ENCODE data around the gene PAX6. TPM values are rescaled to one million over a fixed set of nuclear protein-coding genes. Genes with fewer than 3 reads are reported as not detected.

PAX6 gene
- total RNA-seq = under 1 TPM in 1 of 2 donors, not detected in 1; 0.39 TPM

DNA sequence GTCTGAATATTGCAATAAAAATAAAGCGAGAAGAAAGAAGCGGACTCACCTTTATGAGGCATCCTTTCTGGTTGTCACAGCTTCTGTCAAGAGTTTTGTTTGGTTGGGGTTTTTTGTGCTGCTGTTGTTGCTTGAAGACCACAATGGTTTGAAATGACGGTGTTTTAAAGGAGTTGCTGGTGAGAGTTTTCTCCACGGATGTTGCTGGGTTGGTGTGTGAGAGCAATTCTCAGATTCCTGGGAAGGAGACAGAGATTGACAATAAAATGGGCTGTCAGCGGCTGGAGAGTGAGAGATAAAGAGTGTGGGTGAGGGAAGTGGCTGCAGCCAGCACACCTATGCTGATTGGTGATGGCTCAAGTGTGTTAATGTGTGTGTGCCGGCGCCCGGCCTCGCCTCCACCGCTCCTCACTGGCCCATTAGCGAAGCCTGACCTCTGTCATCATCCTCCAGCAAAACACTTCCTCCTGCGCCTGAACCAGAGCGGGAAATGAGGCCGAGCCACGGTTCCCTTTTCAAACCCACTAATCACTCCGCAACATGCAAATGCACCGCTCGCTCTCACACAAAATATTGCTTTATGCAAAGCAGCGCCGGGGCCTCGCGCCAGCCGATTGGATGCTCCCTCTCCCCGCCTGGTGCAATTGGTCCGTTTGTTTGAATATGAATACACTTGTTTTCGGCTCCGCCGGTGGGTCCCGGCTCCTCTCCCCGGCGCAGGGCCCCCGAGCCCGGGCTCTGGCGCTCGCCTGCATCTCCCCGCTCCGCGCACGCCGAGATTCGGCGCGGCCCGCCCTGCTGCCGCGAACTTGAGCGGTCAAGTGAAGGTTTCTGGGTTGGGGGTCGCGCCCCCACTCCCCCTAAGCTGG, at the start of gene PAX6:
PAX6 (minus strand) TSS at position 544 of the 869 bp plus-strand sequence. CDS start 4,911 bp downstream, outside the sequence.
- Mint-ChIP-seq H3K9me3 (no peaks in the 10 kb centered on the region), H3K27ac (no peak within 1 kb of the TSS), H3K36me3 (peaks cover 0 to 52% of the 10 kb centered on the region in 2 donors)
- DNase-seq (ENCODE audit: low spot score in 2 of 2) (no peak), ATAC-seq (peak; percentile 71 to 74)

DNA sequence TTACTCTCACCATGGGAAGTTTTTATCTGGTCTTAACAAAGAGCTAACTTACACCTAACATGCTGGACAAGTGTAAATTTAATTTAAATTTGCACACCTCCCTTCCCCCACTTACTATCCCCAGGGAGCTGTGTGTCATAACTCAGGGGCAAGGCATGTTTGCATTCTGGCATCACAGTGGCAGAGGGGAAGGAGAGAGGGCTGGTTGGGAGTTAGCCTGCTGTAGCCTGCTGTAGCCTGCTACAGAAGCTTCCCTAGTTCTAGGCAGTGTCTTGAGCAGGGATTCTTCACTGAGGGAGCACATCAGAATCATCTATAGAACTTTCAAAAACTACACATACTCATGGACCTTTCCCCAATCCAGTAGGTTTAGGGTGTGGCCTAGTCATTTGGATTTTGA, 49.3 kb upstream of the PAX6 start:
- H3K36me3 Mint-ChIP-seq = no peaks in the 10 kb centered on the region
- no peak overlapping the region for H3K27ac Mint-ChIP-seq
- ATAC-seq (no peak), DNase-seq (ENCODE audit: low spot score in 2 of 2) (no peak)
- peaks cover 0 to 4% of the 10 kb centered on the region in 2 donors for H3K9me3 Mint-ChIP-seq

DNA sequence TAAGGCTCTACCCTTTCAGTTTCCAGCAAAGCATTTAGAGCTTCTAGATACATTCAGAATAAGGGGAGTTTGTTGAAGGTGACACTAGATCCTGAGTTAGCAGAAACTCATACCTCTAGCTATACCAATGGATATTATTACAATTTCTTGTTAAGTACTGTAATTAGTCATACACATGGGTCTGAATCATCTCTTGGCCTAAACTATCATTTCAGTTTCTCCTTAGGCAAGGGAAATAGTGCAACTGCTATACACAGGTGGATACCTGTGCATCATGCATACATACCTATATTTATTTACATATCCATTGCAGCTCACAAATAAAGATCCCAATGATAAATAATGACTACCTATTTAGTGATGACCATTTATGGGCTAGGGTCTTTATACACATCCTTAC, 45.1 kb upstream of the PAX6 start:
- ATAC-seq (no peak), DNase-seq (ENCODE audit: low spot score in 2 of 2) (no peak)
- Mint-ChIP-seq H3K27ac (no peak overlapping the region), H3K36me3 (no peaks in the 10 kb centered on the region), H3K9me3 (no peaks in the 10 kb centered on the region)

DNA sequence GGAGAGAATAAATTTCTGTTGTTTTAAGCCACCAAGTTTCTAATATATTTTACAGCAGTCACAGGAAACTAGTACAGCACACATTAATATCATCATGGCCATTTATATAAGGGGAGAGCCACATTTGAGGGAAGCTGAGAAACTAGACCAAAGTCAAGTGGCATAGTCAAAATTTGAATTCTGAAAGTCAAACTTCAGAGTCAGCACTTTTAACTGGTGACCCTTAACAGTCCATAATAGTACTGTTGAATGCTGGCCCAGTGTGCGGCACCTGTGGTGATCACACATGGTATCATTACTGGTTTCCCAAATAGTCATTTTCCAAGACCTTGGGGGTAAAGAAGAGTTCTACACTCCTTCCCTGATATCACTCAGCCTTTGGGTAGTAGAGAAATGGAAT, 44.3 kb upstream of the PAX6 start:
- Mint-ChIP-seq H3K9me3 (no peaks in the 10 kb centered on the region), H3K27ac (no peak overlapping the region), H3K36me3 (no peaks in the 10 kb centered on the region)
- ATAC-seq = no peak
- no peak for DNase-seq (ENCODE audit: low spot score in 2 of 2)

DNA sequence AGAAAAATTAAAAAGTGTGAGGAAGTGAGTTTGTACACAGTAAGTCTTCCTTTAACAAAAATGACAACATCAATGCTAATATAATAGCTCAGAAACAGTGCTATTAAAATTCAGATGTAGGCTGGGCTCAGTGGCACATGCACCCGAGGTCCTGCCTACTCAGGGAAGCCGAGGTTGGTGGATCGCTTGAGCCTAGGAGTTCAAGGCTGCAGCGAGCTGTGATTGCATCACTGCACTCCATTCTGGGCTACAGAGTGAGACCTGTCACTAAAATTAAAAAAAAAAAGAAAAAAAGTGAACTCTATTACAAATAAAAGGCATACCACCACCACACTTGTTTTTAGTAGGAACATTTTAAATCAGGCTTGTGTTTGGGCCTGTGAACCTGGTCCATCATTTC, 39.2 kb upstream of the PAX6 start:
- Mint-ChIP-seq H3K36me3 (no peaks in the 10 kb centered on the region), H3K27ac (no peak overlapping the region)
- DNase-seq (ENCODE audit: low spot score in 2 of 2) = no peak

DNA sequence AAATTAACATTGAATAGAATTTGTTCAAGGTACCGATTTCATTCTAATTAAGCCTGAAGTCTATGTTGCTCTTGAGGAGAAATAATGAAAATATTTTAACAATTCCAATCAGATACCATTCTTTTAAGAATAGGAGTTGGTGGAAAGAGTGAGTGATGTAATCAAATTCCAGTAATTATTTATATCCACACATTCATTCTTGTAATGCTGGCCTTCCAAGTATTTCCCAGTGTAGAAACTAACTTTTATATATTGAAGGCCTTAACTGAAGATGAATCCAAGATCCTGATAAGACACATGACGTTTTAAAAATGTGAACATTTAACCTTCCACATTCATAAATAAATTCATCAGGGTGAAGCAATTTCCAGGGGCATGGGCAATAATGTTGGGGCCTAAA, 36.6 kb upstream of the PAX6 start:
- ATAC-seq = no peak
- Mint-ChIP-seq H3K36me3 (no peaks in the 10 kb centered on the region), H3K27ac (no peak overlapping the region), H3K9me3 (no peaks in the 10 kb centered on the region)
- no peak for DNase-seq (ENCODE audit: low spot score in 2 of 2)

More for the DNA sequence above, 39.2 kb upstream of the PAX6 start:
- H3K9me3 Mint-ChIP-seq = no peaks in the 10 kb centered on the region
- no peak for ATAC-seq

DNA sequence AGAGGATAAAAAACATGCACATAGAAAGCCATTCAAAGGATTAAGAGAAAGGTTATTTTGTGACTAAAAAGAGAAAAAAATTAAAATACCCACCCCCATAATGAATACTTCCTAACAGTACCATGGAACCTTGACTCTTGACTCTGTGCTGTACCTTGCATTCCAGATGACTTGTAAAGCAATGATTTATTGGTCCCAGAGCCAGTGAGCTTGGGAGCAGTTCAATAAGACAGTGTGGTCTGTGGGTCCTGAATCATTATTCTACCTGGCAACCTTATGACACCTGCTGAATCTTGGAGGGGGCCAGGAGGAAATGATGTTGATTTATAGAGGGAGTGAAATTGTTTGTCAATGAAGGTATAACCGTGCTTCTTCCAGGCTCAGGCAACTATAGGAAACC, 34.2 kb upstream of the PAX6 start:
- DNase-seq (ENCODE audit: low spot score in 2 of 2) = no peak
- Mint-ChIP-seq H3K27ac (no peak overlapping the region), H3K36me3 (no peaks in the 10 kb centered on the region), H3K9me3 (no peaks in the 10 kb centered on the region)
- ATAC-seq = no peak

DNA sequence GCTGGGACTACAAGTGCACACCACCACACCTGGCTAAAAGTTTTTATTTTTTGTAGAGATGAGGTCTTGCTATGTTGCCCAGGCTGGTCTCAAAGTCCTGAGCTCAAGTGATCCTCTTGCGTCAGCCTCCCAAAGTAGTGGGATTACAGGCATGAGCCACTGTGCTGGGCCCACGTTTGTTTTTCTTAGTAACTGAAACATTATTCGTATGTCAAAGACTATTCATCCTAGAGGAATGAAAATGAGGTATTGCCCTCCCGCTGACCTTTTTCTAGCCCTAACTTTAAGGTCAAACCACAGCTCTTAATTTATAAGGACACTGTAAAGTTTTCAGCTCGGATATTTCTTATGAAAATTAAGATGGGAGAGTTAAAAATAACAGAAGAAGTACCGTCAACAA, 33.2 kb upstream of the PAX6 start:
- ATAC-seq (no peak), DNase-seq (ENCODE audit: low spot score in 2 of 2) (no peak)
- H3K9me3 Mint-ChIP-seq = no peaks in the 10 kb centered on the region
- no peaks in the 10 kb centered on the region for H3K36me3 Mint-ChIP-seq
- no peak overlapping the region for H3K27ac Mint-ChIP-seq

DNA sequence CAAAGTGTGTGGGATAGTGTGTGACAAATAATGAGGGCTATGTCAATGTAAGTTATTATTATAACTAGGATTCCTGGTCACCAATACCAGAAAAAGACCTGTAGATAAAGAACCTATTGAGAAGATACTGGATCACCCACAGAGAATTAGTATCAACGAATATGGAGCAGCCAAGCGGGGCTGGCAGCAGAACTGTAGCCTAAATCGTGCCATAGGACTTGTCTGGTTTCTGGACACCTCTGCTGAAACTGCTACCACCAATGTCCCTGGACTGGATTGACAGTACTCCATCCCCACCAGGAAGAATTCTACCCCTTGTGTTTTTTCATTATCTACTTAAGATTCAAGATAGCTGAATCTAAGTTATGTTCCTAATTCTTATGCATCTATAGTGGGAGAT, 30.3 kb upstream of the PAX6 start:
- H3K9me3 Mint-ChIP-seq = no peaks in the 10 kb centered on the region
- H3K27ac Mint-ChIP-seq = no peak overlapping the region
- H3K36me3 Mint-ChIP-seq = no peaks in the 10 kb centered on the region
- DNase-seq (ENCODE audit: low spot score in 2 of 2) (no peak), ATAC-seq (no peak)

DNA sequence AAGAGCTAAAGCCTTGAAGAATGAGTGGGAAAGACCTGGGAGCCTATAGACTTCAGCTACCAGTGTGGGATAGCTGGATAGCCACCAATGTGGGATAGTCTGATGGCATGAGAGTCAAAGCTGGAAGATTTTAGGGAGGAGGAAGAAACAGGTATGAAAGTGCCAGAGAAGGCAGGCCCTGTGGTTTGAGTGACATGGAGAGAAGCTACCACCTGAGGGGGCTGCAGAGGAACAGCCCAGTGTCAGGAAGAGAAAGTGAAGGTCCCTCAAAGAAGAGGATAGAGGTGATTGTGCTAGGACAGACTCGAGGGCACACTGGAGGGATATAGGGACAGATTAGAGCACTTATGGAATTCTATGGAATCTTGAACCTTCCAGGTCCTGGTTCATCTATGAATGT, 23.1 kb upstream of the PAX6 start:
- no peak overlapping the region for H3K27ac Mint-ChIP-seq
- DNase-seq (ENCODE audit: low spot score in 2 of 2) (no peak), ATAC-seq (no peak)
- no peaks in the 10 kb centered on the region for H3K36me3 Mint-ChIP-seq
- no peaks in the 10 kb centered on the region for H3K9me3 Mint-ChIP-seq

DNA sequence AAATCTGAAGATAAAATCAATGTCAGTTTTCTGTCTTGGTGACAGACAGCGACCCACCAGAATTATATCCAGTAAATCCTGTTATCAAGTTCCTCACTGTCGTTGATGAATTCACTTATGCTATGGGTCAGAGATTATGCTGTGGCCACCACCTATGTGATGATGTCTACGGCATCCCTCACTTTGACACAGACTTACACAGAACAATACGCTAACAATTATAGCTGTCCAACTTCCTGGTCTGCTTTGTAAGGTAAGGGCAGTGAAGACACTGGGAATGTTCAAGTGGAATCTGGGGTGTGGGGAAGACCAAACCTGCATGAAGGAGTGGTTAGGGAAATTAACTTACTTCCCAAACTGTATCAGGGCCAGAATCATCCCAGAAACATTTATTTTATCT, 19.3 kb upstream of the PAX6 start:
- Mint-ChIP-seq H3K9me3 (no peaks in the 10 kb centered on the region), H3K27ac (no peak overlapping the region), H3K36me3 (peaks cover 13 to 16% of the 10 kb centered on the region in 2 donors)
- ATAC-seq (no peak), DNase-seq (ENCODE audit: low spot score in 2 of 2) (no peak)

DNA sequence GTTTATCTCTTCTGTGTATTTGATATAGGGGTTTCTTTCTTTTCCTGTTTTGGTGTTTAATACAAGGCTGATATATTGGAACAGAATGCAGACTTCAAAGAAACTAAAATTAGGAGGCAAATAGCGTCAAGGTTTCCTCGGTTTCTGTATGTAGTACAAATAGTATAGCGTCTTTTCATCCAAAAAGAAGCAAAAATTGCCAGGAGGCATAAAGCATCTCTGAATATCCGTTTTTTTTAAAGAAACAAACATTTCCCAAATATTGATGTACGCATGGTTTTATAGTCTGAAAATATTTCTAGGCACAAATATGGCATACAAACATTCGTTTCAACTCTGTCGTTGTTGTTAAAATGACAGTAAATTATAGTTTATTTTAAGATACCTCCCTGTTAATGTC, 17.1 kb upstream of the PAX6 start:
- DNase-seq (ENCODE audit: low spot score in 2 of 2) (no peak), ATAC-seq (no peak)
- Mint-ChIP-seq H3K27ac (no peak overlapping the region), H3K9me3 (no peaks in the 10 kb centered on the region), H3K36me3 (peaks cover 19 to 30% of the 10 kb centered on the region in 2 donors)

DNA sequence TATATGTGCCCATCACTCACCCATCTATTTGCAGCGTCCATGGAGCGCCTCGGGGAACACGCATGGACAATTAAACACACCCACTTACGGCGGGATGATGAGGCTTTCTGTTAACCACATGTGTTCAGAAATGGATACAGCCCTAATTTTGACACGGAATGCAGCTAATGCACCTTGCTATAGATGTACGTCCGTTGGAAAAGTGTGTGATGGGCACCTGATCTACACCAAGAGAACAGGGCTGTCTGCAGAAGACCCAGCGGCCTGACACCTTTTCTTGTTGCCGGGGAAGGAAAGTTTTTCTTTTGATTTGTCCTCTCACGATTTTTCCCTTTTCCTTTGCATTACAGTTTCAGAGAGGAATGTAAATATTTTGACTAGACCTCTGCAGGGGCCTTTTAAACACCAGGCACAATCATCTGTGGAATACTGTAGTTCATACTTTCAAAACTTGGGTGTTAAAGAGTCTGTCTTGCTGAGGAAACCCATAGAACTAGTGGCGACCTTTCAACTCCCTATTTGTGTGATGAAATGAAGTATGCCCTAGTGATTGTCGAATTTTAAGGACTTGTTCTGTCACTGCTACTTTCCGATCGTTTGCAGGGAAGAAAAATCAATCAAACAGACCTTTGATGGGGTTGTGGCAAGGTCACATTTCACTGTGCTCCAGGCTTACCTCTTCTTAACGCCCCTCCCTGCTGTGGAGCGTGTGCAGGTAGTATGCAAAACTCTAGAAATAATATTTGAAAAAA, 16.5 kb upstream of the PAX6 start:
- DNase-seq (ENCODE audit: low spot score in 2 of 2) (no peak), ATAC-seq (no peak)
- Mint-ChIP-seq H3K9me3 (no peaks in the 10 kb centered on the region), H3K27ac (no peak overlapping the region), H3K36me3 (peaks cover 22 to 34% of the 10 kb centered on the region in 2 donors)

DNA sequence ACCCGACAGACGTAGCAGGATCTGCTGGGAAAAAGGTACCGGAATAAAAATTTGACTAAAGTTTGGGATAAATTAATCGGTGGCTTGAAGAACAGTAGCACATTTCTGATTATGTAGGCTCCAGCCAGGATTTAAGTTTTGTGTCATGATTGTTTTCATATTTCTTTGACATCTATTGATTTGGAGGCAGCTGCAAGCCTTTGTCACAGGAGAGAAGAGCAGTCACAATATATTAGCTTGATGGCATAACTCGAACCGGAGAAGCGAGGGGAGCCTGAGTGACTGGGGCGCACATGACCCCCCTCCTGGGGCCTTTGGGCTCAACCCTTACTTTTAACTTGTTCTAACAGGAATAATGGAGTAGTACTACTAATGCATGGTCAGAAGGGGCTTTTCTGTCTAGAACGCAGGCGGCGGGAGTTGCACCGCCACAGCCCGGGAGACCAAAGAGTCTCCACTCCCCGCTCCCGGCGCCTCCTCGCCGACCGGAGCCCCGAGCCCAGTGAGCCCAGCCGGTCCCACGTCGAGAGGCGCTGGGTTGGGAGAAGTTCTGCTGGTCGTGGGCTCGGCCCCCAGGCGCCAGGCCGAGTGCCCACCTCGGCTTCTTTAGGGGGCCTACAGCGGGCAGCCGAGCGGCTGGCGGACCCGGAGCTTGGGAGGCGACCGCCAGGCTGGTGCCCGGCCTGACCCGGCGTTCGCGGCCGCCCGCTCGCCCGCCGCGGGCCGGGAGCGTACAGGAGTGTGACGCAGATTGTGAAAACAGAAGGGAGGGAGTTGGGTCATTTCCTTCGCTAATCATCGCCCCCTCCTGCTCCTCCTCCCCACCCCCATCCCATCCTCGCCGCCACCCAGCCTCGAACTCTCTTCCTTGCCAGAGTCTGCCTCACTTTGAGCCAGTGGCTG, 15.7 kb upstream of the PAX6 start:
- Mint-ChIP-seq H3K27ac (no peak overlapping the region), H3K9me3 (peaks cover under 1 to 2% of the 10 kb centered on the region in 2 donors), H3K36me3 (peaks cover 22 to 40% of the 10 kb centered on the region in 2 donors)
- no peak for ATAC-seq
- no peak for DNase-seq (ENCODE audit: low spot score in 2 of 2)

DNA sequence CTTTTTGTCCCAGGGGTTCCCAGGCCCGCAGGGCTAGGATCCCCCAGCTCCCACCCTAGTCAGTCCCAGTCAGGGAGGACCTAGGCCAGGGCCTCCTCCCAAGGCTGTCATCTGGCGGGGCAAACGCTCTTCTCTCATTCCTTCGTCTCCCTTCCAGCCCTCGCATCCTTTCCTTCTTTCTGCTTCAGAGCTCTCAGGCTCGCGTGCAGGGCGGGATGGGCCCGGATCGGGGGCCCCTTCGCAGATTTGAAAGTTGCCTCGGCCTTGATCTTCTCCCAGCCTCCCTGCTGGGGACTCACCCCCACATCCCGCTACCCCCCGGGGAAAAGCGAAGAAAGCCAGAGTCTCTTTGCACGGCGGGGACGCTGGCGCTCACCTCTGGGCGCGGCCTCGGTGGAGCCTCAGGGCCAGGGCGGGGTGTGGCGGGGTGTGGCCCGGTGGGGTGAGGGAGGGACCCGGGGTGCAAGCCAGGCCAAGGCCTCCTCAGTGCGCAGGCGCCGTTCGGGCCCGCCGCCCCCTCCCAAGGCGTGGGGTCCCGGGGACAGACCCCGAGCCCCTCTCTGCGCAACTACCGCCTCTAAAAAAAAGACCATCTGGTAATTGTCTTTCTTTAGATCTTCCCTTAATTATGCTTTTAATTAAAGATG, 14.8 kb upstream of the PAX6 start:
- no peak for ATAC-seq
- peaks cover 22 to 47% of the 10 kb centered on the region in 2 donors for H3K36me3 Mint-ChIP-seq
- H3K9me3 Mint-ChIP-seq = peaks cover 2 to 5% of the 10 kb centered on the region in 2 donors
- DNase-seq (ENCODE audit: low spot score in 2 of 2) = no peak
- no peak overlapping the region for H3K27ac Mint-ChIP-seq

Measured in activated naive CD4-positive, alpha-beta T cell treated with anti-CD3 and anti-CD28 coated beads, Interleukin-2, amount 50 U/mL, for 72 hours (primary cell).